Epithelial cell of esophagus (primary cell): Measurements from ENCODE around the gene ZIC2.

Experiments
- DNase-seq: peaks from one replicate; pipeline ENCODE4 v3.0.0; 2010; ENCODE audit warnings: low read depth
- H3K4me3 ChIP-seq: 2 replicates; pipeline ENCODE4 v1.5.1; 2011; ENCODE audit warnings: mild to moderate bottlenecking, low read length, control low read depth
- CTCF ChIP-seq: IDR thresholded peaks from 2 replicates; pipeline ENCODE4 v1.5.1; 2011; ENCODE audit warnings: low read depth, mild to moderate bottlenecking, low read length, control low read depth, inconsistent platforms; ENCODE audit not compliant: insufficient read depth; ENCODE audit errors: missing control alignments

The ZIC2 gene

GRCh38 chr13:99953138-99953755 lies 28.3 kb upstream of the ZIC2 start:
- no peak for DNase-seq
- H3K4me3 ChIP-seq, result no peak overlapping the region
- TF ChIP-seq CTCF, result no peak

GRCh38 chr13:99955107-99955746 lies 26.4 kb upstream of the ZIC2 start:
- no peak for DNase-seq
- H3K4me3 ChIP-seq, result no peak overlapping the region
- no peak for TF ChIP-seq CTCF

- H3K4me3 ChIP-seq, result no peak overlapping the region
Observed at GRCh38 chr13:99955747-99956472, 25.7 kb upstream of the ZIC2 start.

GRCh38 chr13:99956473-99957349 lies 24.9 kb upstream of the ZIC2 start:
- H3K4me3 ChIP-seq, result no peak overlapping the region

More at GRCh38 chr13:99955747-99956472, 25.7 kb upstream of the ZIC2 start:
- DNase-seq, result no peak
- TF ChIP-seq CTCF, result no peak

GRCh38 chr13:99958406-99959126 lies 23.0 kb upstream of the ZIC2 start:
- no peak overlapping the region for H3K4me3 ChIP-seq
- no peak for DNase-seq
- no peak for TF ChIP-seq CTCF

More at GRCh38 chr13:99956473-99957349, 24.9 kb upstream of the ZIC2 start:
- no peak for TF ChIP-seq CTCF
- no peak for DNase-seq

GRCh38 chr13:99959127-99959539 lies 22.5 kb upstream of the ZIC2 start:
- no peak overlapping the region for H3K4me3 ChIP-seq
- no peak for TF ChIP-seq CTCF
- DNase-seq, result no peak
